GM19467 (cell line): ENCODE measurements around the gene PPFIA1.

ENCODE experiments used
- ATAC-seq: cut with Tn5 transposase; IDR thresholded peaks from one replicate; pipeline ENCODE4 v1.9.1; 2021; ENCODE audit warnings: mild to moderate bottlenecking, moderate library complexity; ENCODE audit not compliant: unreplicated experiment

PPFIA1 gene

DNA sequence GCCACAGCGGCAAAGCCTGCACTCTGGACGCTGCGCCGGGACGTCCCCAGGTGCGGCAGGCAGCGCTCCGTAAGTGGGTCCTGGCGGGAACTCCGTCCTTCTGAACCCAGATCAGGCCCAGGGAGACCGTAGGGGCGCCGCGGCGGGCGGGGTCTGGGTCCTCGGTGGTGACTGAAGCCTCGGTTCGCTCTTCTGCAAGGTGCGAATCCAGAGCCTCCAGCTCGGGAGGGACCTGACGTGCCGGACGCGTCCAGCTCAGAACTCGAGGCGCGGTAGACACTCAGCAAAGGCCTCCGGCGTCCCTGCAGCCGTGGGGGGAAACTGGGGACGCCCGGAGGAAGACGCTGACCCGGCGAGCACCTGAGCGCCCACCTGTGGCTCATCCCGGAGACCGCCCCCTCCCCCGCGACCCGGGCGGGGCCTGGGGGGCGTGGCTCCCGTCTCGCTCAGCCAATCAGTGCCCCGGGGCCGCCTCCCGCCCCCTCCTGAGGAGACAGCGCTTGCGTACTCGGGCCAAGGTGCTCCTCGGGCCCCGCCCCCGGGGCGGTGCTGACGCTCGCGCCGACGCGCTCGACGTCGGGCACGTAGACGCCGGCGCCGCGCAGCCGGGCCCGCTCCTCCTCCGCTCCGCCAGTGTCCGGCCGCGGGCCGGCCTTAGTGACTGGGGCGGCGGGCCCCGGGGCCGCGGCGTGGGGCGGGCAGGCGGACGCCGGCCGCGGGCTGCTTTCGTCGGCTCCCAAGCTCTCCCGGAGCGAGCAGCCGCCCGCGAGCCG lies at the start of gene PPFIA1:
Gene PPFIA1, plus strand, starts transcription at position 587 of the 773 bp plus-strand sequence. CDS start 1,483 bp downstream, outside the sequence.
- peak; percentile 92 for ATAC-seq

DNA sequence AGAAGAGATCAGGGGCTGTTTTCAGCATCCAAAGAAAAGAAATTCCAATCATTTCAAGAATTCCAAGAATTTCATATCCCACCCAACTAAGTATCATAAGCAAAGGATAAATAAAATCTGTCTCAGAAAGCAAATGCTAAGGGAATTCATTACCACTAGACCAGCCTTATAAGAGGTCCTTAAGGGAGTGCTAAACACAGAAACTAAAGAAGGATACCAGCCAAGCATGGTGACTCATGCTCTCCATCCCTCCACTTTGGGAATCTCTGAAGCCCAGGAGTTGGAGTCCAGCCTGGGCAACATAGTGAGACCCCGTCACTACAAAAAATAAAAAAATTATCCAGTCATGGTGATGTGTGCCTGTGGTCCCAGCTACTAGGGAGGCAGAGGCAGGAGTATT lies 49.6 kb upstream of the PPFIA1 start:
- ATAC-seq: no peak

DNA sequence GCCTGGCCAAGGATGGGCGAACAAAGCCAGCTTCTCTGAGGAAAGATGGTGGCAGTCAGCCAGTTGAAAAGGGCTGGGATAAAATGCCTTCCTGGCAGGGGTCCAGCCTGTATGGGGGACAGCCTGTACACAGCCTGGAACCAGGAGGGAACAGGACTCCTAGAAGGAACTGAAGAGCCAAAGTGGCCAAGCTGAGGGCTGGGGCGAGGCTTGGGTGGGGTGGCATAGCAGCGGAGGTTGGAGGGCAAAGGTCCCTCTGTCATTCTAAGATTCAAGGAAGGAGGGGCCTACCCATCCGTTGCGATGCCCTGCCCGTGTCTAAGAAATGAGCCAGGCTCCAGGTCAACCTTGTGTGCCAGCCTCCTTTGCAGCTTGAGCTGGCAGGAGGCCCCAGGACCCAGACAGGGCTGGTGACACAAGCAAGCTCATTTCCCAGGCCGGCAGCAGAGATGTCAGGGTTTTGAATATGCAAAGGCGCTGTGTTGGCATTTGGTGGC lies 44.8 kb upstream of the PPFIA1 start:
- no peak for ATAC-seq

DNA sequence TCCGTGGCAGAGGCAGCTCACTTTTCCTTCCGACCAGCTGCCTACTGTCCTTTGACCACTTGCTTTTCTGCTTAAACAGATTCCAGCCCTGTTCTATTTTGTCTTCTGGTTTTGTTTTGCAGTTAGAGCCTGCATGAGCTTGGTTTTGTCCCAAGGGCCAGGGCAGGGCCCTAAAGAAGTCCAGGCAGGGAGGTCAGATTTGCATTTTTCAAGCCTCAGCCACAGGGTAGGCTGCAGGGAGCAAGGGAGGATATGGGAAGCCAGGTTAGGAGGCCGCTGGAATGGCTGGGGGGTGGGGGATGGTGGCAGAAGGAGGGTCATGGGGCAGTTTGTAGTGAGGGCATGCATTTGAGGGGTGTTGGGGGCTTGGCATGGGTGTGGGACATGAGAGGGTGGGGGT lies 44.3 kb upstream of the PPFIA1 start:
- ATAC-seq: no peak

DNA sequence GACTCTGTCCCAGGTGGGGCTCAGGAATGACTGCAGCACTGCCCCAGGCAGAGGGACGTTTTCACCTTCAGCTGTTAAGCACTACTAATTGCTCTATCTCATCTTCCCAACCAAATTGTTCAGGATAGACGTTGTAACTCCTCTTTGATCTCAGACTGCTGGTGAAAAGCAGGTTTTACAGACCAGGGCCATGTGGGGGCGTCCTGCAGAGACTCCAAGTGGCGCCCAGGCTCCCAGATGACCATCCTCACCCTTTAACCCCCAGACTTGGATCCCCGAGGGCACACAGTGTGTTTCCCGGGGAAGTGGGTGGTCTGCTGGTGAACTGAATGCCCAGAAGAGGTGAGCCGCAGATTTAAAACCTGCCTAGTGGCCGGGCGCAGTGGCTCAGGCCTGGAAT lies 43.5 kb upstream of the PPFIA1 start:
- no peak for ATAC-seq

DNA sequence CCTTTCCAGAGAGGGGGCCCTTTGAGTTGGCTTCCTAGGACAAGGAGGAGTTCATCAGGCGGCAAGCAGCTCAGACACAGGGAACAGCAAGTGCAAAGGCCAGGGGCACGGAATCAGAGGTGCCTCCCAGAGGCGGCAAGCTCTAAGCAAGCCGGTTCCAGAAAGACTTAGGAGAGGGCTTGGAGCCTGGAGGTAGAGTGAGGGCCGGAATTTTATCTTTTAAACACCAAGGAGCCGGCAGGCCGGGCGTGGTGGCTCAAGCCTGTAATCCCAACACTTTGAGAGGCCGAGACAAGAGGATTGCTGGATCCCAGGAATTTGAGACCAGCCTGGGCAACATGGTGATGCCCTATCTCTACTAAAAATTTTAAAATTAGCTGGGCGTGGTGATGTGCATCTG lies 40.8 kb upstream of the PPFIA1 start:
- ATAC-seq: no peak

DNA sequence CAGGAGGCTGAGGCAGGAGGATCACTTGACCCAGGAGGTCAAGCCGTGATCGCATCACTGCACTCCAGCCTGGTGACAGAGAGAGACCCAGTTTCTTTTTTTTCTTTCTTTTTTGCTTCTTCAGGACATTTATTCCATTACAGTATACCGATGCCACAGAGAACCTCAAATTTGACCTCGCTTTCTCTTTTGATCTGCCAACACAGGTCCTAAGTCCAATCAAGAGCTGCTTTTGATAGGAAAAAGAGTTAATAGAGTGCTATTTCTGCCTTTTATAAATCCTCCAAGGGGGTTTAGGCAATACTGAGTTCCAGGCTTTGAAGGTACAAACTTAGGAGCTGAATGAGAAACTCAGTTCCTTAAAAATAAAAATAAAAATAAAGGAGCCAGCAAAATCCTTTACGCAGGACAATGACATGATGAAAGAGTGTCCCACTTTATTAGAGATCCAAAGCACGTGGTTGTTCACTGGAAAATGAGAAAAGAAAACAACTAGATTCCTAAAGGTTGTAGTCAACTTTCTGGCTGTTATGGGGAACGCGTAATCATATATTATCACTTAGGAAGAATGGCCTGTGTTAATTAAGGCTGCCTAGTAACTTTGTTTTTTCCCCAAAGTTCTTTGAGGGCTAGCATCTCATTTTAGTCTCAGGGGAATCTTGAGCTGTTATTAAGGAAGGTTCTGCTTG lies 40.2 kb upstream of the PPFIA1 start:
- ATAC-seq: no peak

DNA sequence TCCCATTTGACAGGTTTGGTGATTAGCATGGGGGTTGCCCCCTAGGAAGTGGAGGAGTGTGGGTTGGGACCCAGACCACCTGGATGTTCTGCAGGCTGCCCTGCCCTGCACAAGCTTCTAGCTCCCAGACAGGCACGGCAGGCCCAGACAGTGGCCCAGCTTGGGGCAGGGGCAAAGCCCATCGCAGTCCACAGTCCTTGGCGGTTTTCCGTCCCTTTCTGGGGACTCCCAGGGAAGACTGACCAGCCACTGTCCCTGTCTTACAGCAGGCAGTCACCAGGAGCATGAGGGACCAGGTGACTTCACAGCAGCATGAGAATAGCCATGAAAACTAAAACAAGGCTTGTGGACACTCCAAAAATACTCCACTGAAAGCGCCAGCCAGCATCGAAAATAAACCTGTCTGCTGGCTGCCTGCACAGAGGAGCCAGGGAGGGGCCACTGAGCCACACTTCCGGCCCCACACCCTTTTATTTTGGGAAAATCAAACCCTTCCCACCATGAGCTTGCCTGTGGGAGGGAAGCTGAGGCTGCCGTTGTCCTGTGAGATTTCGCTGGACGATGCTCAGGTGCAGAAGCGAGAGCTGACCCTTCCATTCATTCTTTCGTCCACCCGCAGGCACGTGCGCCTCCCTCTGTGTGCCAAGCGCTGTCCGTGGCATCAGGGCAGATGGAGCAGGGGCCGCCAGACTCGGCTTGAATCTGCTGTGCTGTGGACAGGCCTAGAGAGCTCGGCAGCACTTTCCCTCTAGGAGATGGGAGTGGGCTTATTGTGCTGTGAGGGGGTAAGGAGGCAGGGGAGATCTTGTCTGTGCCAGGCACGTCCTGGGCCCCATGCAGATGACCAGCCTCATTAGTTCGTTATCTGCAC lies 39.4 kb upstream of the PPFIA1 start:
- ATAC-seq: no peak

DNA sequence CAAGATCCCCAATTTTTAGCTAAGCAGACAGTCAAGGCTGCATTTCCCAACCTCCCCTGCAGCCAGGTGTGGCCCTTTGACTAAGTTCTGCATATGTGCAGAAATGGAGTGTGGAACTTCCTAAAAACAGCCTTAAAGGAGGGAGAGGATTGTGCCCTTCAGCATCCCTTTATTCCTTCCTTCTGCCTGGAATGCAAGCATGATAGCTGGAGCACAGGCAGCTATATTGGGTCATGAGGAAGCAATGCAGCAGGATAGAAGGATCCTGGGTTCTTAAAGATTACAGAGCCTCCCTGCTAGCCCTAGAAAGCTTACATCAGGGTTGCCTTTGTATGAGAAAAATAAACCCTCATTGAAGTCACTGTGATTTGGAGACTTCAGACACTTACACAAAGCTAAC lies 37.5 kb upstream of the PPFIA1 start:
- no peak for ATAC-seq

DNA sequence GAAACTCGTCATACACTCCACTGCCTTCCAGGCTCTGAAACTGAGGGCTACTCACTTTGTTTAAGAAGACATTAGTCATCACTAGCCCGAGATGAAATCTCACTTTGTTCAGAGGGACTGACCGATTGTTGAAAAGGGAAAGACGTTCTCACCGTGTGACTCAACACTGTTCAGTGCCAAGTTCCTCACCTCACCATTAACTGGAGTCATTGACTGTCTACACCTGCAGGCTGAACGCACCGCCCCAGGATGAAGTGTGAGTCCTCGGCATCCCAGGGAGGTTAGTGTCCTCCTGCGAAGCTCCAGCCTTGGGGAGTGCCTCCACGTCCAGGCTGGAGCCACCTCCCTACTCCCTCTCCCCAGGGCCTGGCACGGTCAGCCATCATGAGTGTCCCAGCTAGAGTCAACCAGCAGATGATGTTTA lies 37.0 kb upstream of the PPFIA1 start:
- ATAC-seq: no peak

DNA sequence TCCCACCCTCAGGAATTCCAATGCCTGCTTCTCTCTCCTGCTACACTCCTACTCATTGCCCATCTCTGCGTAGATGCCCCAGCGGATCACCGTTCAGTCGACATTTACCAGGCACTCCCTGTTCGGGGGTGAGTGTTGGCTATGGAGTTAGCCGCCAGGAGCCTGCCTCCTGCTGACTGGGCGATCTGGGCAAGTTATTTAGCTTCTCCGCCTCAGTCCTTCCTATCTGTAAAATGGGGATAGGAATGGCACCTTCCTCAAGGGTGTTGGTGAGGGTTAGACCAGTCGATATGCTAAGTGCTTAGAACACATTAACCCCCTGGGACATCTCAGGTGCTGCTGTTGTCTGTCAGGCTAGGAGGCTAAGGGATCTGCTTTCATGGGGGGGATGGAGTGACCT lies 36.5 kb upstream of the PPFIA1 start:
- ATAC-seq: no peak

DNA sequence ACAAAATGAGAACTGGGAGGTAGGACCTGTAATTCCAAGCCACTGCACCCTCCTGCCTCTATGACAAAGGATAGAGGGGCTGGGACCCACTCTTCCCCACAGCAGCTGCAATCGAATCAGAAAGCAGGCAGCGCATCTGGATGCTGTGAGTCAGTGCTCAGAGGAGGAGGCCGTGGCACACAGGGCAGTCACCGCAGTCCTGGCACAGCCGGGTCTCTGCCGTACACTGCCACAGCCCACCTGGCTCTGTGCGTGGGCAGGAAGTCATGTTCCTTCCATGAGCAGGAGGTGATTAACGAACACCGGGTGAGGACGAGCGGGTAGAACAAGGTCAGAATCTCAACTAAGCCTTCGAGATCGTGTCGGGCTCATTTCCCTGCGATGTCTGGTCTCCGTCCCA lies 30.2 kb upstream of the PPFIA1 start:
- no peak for ATAC-seq

DNA sequence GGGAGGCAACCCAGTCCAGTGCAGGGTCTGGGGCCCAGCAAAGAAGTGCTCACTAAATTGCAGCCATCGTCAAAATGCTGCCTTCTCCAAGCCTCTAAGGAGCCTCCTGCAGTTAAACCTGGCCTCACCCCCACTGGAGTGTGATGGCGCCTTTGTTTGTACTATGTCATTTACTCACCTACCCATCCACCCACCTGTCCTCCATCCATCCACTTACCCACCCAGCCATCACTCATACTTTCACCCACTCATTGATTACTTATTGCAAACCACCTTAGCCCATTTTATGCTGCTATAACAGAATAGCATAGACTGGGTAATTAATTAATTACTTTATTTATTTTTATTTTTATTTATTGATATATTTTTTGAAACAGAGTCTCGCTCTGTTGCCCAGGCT lies 28.8 kb upstream of the PPFIA1 start:
- no peak for ATAC-seq

DNA sequence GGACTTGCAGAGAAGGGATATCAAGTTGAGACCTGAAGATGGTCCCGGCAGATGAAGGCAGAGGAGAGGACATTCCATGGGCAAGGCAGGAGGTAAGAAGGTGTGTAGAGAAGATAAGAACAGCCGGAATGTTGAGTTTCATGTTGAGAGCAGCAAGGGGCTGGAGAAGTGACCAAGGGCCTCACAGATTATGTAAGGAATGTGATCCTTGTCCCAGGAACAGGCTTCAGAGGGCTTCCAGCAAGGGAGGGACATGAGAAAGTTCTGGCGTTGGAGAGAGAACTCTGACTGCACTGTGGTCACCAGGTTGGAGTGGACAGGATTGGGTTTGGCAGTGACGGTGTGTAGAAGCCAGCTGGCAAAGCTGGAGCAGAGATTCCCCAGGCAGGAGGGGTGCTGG lies 27.6 kb upstream of the PPFIA1 start:
- no peak for ATAC-seq

DNA sequence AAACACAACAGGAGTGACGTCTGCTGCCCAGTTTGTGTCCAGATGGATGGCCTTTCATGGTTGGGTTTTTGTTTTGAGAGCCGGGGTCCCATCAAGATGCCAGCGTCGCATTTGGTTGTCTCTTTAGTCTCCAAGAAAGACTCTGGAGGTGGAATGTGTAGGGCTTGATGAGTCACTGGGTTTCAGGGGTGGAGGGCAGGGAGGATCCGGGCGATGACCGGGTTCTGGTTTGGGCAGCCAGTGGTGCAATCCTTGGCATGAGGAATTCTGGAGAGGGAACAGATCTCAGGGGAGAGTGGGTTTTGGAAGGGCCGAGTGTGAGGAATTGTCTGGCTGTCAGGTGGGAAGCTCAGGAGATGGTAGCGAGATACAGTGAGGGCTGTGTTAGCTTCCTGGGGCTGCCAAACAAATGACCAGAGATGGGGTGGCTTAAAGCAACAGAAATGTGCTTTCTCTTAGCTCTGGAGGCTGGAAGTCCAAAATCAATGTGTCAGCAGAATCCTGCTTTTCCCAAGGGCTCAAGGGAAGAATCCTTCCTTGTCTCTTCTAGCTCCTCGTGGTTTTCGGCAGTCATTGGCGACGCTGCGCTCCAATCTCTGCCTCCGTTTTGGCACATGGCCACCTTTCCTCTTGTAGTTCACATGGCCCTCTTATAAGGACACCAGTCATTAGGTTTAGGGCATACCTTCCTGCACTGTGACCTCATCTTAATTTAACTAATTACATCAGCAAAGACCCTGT lies 26.4 kb upstream of the PPFIA1 start:
- ATAC-seq: no peak

DNA sequence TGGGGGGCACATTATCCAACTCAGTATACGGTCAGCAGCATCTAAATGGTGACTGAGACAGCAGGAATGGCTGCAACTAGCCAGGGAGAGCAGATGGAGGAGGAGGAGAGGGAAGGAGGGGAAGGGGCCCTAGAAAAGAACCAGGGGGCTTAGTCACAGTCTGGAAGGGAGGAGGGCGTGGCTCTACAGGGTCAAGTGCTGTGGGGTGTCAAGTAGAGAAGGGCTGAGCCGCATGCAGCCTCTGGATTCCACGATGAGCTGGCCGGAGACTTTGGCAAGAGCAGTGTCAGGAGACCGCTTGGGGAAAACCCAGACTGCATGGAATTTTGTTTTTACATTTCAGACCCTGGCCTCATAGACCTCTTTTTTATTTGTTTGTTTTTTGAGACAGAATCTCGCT lies 25.8 kb upstream of the PPFIA1 start:
- ATAC-seq: no peak

DNA sequence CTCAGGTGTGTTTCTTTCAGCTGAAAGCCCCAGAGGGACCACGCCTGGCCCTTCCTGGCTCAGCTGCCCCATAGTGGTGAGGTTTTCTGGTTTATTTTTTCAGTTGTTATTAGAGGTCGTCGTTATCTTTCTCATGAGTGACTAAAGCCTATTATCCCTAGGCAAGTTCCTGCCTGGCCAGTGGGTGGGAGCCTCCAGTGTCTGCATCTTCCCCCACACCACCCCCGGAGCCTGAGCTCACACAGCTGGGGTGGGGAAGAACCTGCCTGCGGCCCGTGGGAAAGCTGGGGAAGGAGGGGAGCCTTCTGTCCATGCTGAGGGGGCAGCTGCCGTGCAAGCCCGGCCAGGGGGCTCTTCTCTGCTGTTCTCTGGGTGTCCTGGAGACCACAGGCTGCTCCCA lies 24.3 kb upstream of the PPFIA1 start:
- no peak for ATAC-seq

DNA sequence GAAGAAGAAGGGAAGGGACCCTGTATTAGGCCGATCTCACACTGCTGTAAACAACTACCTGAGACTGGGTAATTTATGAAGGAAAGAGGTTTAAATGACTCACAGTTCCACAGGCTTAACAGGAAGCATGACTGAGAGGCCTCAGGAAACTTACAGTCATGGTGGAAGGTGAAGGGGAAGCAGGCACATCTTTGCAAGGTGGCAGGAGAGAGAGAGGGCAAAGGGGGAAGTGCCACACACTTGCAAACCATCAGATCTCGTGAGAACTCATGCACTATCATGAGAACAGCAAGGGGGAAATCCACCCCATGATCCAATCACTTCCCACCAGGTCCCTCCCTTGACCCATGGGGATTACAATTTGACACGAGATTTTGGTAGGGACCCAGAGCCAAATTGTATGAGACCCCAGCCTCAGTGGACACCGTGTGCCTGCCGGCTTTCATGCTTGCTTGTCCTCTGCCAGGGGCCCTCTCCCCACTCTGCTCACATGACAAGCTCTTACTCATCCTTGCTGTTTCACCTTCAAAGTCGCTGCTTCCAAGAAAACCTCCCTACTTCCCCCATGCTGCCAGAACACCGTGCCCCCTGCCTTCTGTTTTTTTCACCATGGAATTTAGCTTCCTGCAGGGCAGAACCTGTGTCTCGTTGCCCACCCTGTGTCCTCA lies 23.3 kb upstream of the PPFIA1 start:
- ATAC-seq: no peak

DNA sequence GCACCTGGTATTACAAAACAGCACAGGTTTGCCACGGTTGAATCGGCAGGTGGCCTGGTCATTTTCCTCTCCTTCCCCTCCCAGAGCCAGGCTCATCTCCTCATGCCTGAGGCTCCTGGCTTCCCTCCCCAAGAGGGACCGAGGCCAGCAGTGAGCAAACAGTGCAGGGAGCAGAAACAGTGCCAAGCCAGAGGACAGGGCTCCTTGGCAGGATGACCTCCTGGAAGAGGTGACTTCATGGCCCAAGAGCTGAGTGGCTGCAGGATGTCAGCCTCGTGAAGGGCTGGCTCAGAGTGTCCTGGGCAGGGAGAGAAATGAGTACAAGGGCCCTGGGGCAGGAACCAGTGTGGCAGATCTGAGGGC lies 22.8 kb upstream of the PPFIA1 start:
- ATAC-seq: no peak
